Cardiac septum (tissue), 1 donor: ENCODE data around the gene TMEM255A. TPM values are rescaled to one million over a fixed set of nuclear protein-coding genes. Genes with fewer than 3 reads are reported as not detected.
"Not testable (repeated sequence)": the region's sequence is repeated elsewhere in the genome, so short reads cannot be mapped to it uniquely, and the experiment has no call there.

Experiments used
- DNase-seq: peaks from one replicate; pipeline ENCODE4 v3.0.0-alpha.2; 2020; ENCODE audit warnings: low spot score
- intact Hi-C: fragments of 100-400 bp; cut with DNase I; formaldehyde crosslinking; loops from one replicate; pipeline ENCODE4 v1.14.0; 2022
- long read RNA-seq: library from polyadenylated mRNA; unstranded; transcript quantifications from one replicate; pipeline ENCODE4 v2.0.0, GENCODE V29; 2021
- total RNA-seq: library from RNA; stranded (reverse); fragmentation: NEBNext Ultra II Directional; extraction: Animal tissue kit (Norgen Biotek cat#: 25700); gene quantifications from one replicate; pipeline ENCODE4 v1.2.1, GENCODE V29; 2021
- donor health status: DM: no; HTN: no; CAD: no.

Gene TMEM255A
- total RNA-seq = 0.48 TPM
- long read RNA-seq = 0 reads

GRCh38 chrX:120310861-120311726 is at the start of gene TMEM255A:
TMEM255A (minus strand) TSS chrX:120311461; CDS start chrX:120311309, 152 bp downstream.
- intact Hi-C loops = no loop called here
- DNase-seq = no peak

DNA sequence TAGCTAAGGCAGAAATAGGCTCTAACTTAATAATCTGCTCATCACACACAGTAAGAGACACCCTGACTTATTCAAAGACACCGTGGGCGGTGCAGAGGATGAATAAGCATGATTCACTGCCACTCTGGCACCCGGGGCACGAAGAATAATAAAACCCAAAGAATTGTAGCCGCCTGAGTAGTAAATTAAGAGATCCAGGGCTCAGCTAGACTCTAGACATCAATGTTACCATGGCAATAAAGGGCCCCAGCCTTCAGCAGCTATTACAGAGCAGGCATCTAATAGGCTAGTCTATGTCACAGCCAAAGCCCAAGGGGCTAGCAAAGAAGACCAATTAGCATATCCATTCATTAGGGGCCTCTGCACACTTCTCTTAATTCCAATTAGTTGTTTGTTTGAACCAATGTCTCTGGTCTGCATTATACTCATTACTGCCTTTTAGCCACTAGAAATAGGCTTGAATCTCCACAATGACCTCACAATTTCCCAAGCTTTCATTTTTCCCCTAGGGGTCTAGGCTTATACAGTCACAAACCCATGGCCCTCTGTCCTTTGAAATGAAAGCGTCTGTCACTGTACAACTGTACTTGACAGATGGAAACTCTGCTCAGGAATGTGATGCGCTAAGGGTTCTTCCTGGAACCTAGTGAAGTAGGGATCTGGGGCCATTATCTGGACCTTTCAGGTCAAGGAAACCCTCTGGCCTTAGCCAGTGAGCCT is 47.6 kb upstream of the TMEM255A start:
- intact Hi-C loops = no loop called here
- no peak for DNase-seq

DNA sequence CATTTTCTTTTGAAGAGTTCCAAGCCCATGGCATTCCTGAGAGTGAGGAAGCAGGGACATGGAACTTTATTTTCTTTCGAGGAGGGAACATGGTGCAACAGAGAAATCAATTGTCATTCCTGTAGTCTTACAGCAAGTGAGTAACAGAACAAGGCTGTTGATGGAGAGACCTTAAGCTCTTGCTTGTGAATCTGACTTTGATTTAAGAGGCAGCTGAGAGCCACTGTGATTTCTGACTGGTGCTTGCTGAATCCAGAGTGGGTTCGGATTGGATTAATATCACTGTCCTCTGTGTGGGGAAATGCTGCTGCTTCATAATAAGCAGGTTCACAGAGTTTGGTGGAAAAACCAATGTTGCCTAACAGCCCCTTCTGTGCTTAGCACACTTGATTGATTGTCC is 45.9 kb upstream of the TMEM255A start:
- no peak for DNase-seq
- intact Hi-C loops = no loop called here

- intact Hi-C loops = no loop called here
Observed at GRCh38 chrX:120356084-120356483, 44.8 kb upstream of the TMEM255A start.

DNA sequence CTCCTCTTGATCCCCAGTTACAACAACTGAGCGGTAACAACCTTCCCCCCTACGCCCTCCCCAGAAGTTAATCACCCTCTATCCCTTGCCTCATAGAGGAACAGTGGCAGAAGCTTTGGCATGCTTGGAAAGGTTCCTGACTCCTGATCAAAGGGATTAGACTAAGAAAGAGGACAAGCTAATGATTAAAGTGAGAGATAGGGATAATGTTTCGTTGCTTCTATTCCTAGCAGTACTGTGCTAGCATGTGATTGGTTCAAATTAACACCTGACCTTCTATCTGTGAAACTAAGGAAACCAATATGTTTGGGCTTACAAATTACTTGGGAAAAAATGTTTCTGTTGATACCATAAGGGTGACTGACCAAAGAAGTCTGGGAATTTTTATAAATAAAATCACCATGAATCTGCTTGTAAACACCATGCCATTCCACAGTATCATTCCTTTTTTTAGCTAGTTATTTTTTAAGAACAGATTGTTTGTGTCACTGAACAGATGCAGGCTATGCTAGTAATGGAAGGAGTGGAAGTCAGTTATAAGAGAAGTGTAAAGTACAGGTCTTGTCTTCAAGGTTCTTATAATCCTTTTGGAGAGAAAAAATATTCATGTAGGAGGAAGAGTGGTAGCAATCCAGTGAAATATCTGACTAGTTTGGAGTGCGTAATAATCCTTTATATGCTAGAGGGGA is 39.3 kb upstream of the TMEM255A start:
- DNase-seq = no peak
- intact Hi-C loops = no loop called here

More at GRCh38 chrX:120356084-120356483, 44.8 kb upstream of the TMEM255A start:
- no peak for DNase-seq

- intact Hi-C loops, DNase-seq: not testable (repeated sequence)
Observed at GRCh38 chrX:120344566-120344965, 33.3 kb upstream of the TMEM255A start.

DNA sequence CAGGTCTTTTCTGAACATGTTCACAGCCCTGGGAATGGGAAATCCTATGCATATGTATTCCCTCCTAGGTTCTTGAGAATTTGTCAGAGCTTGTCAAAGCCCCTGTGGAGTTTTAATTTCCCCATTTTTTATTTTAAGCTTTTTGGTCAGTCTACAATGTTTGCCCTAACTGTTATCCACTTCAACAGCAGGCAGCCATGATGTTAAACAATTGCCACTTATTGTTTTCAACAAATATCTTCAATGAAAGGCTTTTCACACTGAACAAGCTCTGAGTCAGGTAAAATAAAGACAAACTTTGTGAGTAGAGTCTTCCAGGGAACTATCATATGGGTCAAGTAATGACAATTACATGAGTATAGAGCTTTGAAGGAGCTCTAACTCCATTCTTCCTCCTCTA is 25.6 kb upstream of the TMEM255A start:
- no peak for DNase-seq
- intact Hi-C loops = no loop called here

- intact Hi-C loops = no loop called here
- DNase-seq = no peak
Observed at GRCh38 chrX:120335289-120335688, 24.0 kb upstream of the TMEM255A start.

- intact Hi-C loops = no loop called here
- DNase-seq = no peak
Observed at GRCh38 chrX:120334603-120335002, 23.3 kb upstream of the TMEM255A start.

- no peak for DNase-seq
- intact Hi-C loops = no loop called here
Observed at GRCh38 chrX:120334151-120334550, 22.9 kb upstream of the TMEM255A start.

DNA sequence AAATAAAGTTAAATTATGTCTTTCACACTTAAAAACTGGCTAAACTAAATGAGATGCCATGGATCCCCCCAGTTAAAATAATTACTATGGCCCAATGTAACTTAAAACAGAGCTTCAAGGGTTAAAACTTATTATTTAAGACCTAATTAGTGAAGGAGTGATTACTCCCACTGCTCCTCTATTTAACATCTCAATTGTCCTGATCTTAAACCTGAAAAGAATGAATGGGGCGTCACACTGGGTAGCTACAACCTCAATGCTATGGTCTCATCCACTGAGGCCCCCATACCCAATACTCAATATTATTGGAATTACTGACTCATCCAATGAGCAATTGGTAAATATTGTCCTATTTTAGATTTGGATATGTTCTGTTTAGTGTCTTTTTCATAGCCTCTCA is 21.1 kb upstream of the TMEM255A start:
- intact Hi-C loops = no loop called here
- DNase-seq = no peak

DNA sequence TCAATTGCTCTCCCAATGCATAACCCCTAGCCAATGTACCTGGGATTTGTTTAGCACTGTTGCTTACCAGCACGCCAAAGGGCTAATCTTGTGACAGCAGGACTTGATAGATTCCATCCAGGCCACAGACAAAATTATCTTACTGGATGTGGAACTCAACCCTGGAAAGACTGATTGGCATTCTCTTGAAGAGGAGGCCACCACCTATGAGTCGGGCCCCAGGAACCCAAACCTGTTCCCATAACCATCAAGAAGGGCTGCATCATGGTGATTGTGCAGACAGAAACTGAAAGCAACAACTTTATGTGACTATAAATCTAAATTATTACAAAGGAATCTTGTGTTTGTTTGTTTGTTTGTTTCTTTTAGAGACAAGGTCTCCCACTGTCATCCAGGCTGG is 19.9 kb upstream of the TMEM255A start:
- no peak for DNase-seq
- intact Hi-C loops = no loop called here

- intact Hi-C loops = no loop called here
- DNase-seq = no peak
Observed at GRCh38 chrX:120321520-120322281, 10.4 kb upstream of the TMEM255A start.

GRCh38 chrX:120318411-120318810 is 7.2 kb upstream of the TMEM255A start:
- no peak for DNase-seq
- intact Hi-C loops = no loop called here

DNA sequence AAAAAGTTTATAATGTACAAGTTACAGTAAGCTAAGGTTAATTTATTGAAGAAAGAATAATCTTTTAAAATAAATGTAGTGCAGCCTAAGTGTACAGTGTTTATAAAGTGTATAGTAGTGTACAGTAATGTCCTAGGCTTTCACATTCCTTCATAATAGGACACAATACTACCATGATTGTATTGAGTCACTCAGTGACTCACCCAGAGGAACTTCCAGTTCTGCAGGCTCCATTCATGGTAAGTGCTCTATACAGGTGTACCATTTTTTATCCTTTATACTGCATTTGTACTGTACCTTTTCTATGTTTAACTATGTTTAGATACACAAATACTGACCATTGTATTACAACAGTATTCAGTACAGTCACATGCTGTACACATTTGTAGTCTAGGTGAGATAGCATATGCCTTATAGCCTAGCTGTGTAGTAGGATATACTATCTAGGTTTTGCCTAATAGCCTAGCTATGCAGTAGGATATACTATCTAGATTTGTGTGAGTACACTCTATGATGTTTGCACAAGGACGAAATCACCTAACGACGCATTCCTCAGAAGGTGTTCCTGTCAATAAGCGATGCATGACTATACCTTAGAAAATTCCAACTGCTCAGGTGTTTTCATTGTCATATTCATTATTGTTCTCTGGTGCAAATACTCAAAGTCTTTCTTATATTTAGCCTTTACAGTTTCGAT is 5.5 kb upstream of the TMEM255A start:
- intact Hi-C loops = no loop called here
- no peak for DNase-seq

DNA sequence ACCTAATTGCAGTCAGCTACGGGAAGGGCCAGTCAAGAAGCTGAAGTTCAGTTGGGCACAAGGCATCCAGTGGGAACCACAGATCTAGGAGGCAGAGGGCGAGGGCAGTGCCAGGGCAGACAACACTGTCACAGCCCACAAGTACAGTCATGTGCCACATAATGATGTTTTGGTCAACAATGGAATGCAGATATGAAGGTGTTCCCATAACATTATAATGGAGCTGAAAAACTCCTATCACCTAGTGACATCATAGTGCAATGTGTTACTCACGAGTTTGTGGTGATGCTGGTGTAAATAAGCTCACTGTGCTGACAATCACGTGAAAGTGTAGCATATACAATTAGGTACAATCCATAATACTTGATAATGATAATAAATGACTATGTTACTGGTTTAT is 4.5 kb upstream of the TMEM255A start:
- DNase-seq = no peak
- intact Hi-C loops = no loop called here

- DNase-seq = no peak
- intact Hi-C loops = no loop called here
Observed at GRCh38 chrX:120311727-120312063, 434 bp upstream of the TMEM255A start.

DNA sequence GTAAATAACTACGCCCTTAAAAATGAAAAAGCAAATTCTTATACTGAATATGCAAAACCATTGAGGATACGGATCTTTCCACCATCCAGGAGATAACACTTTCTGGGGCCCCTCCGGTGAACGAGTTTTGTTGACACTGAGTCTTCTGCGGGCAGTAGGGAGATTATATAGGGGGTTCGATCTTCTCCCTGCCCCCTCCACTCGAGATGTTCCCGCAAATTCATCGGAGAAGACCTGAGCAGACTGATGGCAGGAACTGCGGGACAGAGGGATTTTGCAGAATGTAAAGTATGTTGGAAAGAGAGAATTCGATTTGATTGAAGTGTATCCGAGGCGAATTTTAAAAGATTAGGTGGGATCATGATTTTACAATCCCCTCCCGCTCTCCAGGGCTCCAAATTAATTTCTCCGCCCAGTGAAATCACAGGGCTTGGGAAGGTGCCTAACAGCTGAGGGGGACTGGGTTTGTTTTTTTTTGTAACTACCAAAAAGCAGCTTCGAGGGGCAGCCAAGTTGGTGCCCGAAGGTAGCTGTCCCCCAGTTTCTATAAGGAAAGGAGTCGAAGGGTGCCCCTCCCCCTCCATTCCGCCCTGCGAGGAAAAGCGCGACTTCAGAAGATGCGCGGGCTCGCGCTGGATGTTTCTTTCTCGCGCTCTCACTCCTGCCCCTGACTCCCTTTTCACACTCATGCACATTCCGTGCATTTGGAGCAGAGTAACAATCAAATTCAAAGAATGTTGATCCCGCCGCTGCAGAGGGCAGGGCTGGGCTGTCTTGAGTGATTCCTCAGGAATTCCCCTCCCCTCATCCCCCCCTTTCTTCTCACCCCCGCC is 1.2 kb downstream of the TMEM255A start:
- intact Hi-C loops = no loop called here

More for the DNA sequence above, 1.2 kb downstream of the TMEM255A start:
- no peak for DNase-seq
